HepG2 (cell line): ENCODE results near the gene KLHL7. TPM values are rescaled to one million over a fixed set of nuclear protein-coding genes. Genes with fewer than 3 reads are reported as not detected.

ENCODE experiments used
- ATAC-seq: fragments of 200-7000 bp; cut with Tn5 transposase; 3 replicates; pipeline ENCODE4 v1.9.1; 2020; ENCODE audit warnings: mild to moderate bottlenecking, moderate library complexity
- BruUV-seq: library from RNA; stranded (reverse); fragments of 400-500 nt; replicated peaks from 2 replicates; lab custom pipeline; 2021; lab: Mats Ljungman, UMichigan
- CTCF ChIA-PET: fragments of 300-600 bp; formaldehyde crosslinking; extraction: SDS; loops from one replicate; lab custom pipeline; 2021; ENCODE audit warnings: low total read pairs, inconsistent platforms, low intra/inter-chr PET ratio; lab: Yijun Ruan, JAX
- POLR2A ChIA-PET: fragments of 350-600 bp; sonication (Branson Sonifier 250); formaldehyde crosslinking; loops from one replicate; lab custom pipeline; 2020; ENCODE audit warnings: antibody characterized with exemption, inconsistent platforms; lab: Yijun Ruan, JAX
- DNase-seq: peaks from one replicate; pipeline ENCODE4 v3.0.0-alpha.2; 2015; ENCODE audit warnings: low spot score
- FAIRE-seq: peaks from 3 replicates; lab custom pipeline; 2011; peaks lifted over from hg19 to GRCh38; lab: Jason Lieb, UNC
- H2AFZ ChIP-seq: one replicate; pipeline ENCODE4 v1.6.1; 2011; ENCODE audit warnings: low read length, inconsistent platforms
- H3K27ac ChIP-seq: fragments of 300-600 bp; 3 replicates; pipeline ENCODE4 v1.8.0; 2011; ENCODE audit warnings: mixed run types, mild to moderate bottlenecking, mixed read lengths, low read length, inconsistent platforms; ENCODE audit not compliant: insufficient read depth; ENCODE audit errors: extremely low read length
- H3K27me3 ChIP-seq, 2 experiments: fragments of 200-600 bp in 1 of 2; 2 replicates in 1 of 2; 3 replicates in 1 of 2; pipeline versions ENCODE4 v1.6.0 to v1.8.0; 2011; ENCODE audit warnings: low read length in 2 of 2, mild to moderate bottlenecking in 2 of 2, moderate library complexity in 2 of 2, inconsistent platforms in 1 of 2; ENCODE audit not compliant: insufficient read depth in 2 of 2, control insufficient read depth in 1 of 2
- H3K36me3 ChIP-seq, 2 experiments: fragments of 200-600 bp in 1 of 2; replicated peaks in 1 of 2; 2 replicates in 1 of 2; 3 replicates in 1 of 2; pipeline versions ENCODE4 v1.5.1 to v1.8.0; 2011; ENCODE audit warnings: low read length in 2 of 2, inconsistent platforms in 1 of 2; ENCODE audit not compliant: insufficient read depth in 2 of 2, control insufficient read depth in 1 of 2
- H3K4me1 ChIP-seq: 2 replicates; pipeline ENCODE4 v1.5.1; 2012; ENCODE audit warnings: low read length, inconsistent platforms; ENCODE audit not compliant: insufficient read depth
- H3K4me2 ChIP-seq: 2 replicates; pipeline ENCODE4 v1.6.0; 2011; ENCODE audit warnings: low read depth, low read length, inconsistent platforms
- H3K4me3 ChIP-seq, 3 experiments: fragments of 200-600 bp in 1 of 3; sonication (generic), shearing (Covaris generic) in 1 of 3; replicated peaks in 1 of 3; 2 replicates each; pipeline ENCODE4 v1.5.1; 2011 to 2016; ENCODE audit warnings: low read length in 3 of 3, inconsistent platforms in 2 of 3, low read depth in 2 of 3, mild to moderate bottlenecking in 2 of 3, control low read depth in 1 of 3, mixed read lengths in 1 of 3; ENCODE audit not compliant: insufficient read depth in 1 of 3
- H3K79me2 ChIP-seq: one replicate; pipeline ENCODE4 v1.6.1; 2011; ENCODE audit warnings: low read length, inconsistent platforms; ENCODE audit not compliant: insufficient read depth
- H3K9ac ChIP-seq: 2 replicates; pipeline ENCODE4 v1.6.0; 2011; ENCODE audit warnings: mild to moderate bottlenecking, low read depth, low read length, inconsistent platforms; ENCODE audit not compliant: insufficient read depth
- H3K9me3 ChIP-seq: 2 replicates; pipeline ENCODE4 v1.5.1; 2012; ENCODE audit warnings: mild to moderate bottlenecking, low read length
- H4K20me1 ChIP-seq: 2 replicates; pipeline ENCODE4 v1.6.0; 2011; ENCODE audit warnings: inconsistent platforms, mild to moderate bottlenecking, low read length, moderate library complexity; ENCODE audit not compliant: insufficient read depth
- BCL6 ChIP-seq: IDR thresholded peaks from 2 replicates; pipeline ENCODE4 v1.6.1; 2016; ENCODE audit warnings: missing genetic modification reagents, missing compliant biosample characterization
- CC2D1A ChIP-seq: sonication (generic); formaldehyde crosslinking; IDR thresholded peaks from 2 replicates; pipeline ENCODE4 v1.8.1; 2023; ENCODE audit warnings: mild to moderate bottlenecking, missing genetic modification reagents
- FOXA1 ChIP-seq, 2 experiments: fragments of 450-650 bp in 1 of 2; sonication (generic) in 1 of 2; formaldehyde crosslinking in 1 of 2; IDR thresholded peaks; 2 replicates each; pipeline versions ENCODE4 v1.4.0 to v1.6.1; 2016 to 2020; ENCODE audit warnings: missing genetic modification reagents in 1 of 2
- IRF2 ChIP-seq: IDR thresholded peaks from 2 replicates; pipeline ENCODE4 v1.6.1; 2018; ENCODE audit warnings: missing genetic modification reagents, missing compliant biosample characterization
- MYC ChIP-seq: sonication (generic); formaldehyde crosslinking; IDR thresholded peaks from 2 replicates; pipeline ENCODE4 v1.9.0; 2021; ENCODE audit warnings: missing genetic modification reagents, borderline replicate concordance
- TBX3 ChIP-seq: fragments of 450-650 bp; IDR thresholded peaks from 2 replicates; pipeline ENCODE4 v1.6.1; 2017; ENCODE audit warnings: antibody characterized with exemption, mild to moderate bottlenecking, inconsistent platforms, borderline replicate concordance
- ZNF382 ChIP-seq: sonication (generic); formaldehyde crosslinking; IDR thresholded peaks from 2 replicates; pipeline ENCODE4 v1.5.0; 2020; ENCODE audit warnings: missing genetic modification reagents, mild to moderate bottlenecking, borderline replicate concordance
- WGBS: methylation state at CpG from one replicate; pipeline ENCODE4 v1.1.6; 2017; ENCODE audit warnings: low lambda C conversion rate; 5-methylcytosine and 5-hydroxymethylcytosine counted together
- in situ Hi-C: cut with HindIII; loops from 2 replicates; pipeline ENCODE4 v1.10.0; 2017; ENCODE audit warnings: low pct_unique_long_range_greater_than_20kb; ENCODE audit not compliant: extremely low pct_ligation_motif_present
- intact Hi-C: fragments of 100-400 bp; cut with micrococcal nuclease; formaldehyde crosslinking; loops from one replicate; pipeline ENCODE4 v1.10.0; 2022; ENCODE audit not compliant: unreplicated experiment
- polyA plus RNA-seq, 8 experiments: library from polyadenylated mRNA; depleted of rRNA in 3 of 8; stranded (reverse) in 7 of 8; unstranded in 1 of 8; fragments of >200 nt; fragmentation: Illumina TruSeq in 4 of 8; extraction: Trizol in 4 of 8; gene quantifications; 2 replicates each; pipeline versions ENCODE4 v1.2.1 to v1.2.3, GENCODE V29; 2011 to 2016; ENCODE audit warnings: low read depth in 4 of 8, missing spikeins in 1 of 8, mixed read lengths in 1 of 8; ENCODE audit not compliant: insufficient read depth in 1 of 8
- total RNA-seq, 5 experiments: library from RNA; depleted of rRNA; stranded (reverse); fragments of >200 nt; fragmentation: Illumina TruSeq; extraction: Trizol; gene quantifications; 2 replicates each; pipeline ENCODE4 v1.2.3, GENCODE V29; 2016; ENCODE audit warnings: low read depth in 1 of 5
- TF ChIP-seq, protein P1 (sequence below), 2 experiments: sonication (generic) in 1 of 2; formaldehyde crosslinking in 1 of 2; IDR thresholded peaks; 2 replicates each; pipeline versions ENCODE4 v1.6.1 to v1.9.0; 2014 to 2022; ENCODE audit warnings: antibody characterized with exemption in 1 of 2, borderline replicate concordance in 1 of 2, inconsistent platforms in 1 of 2, low read depth in 1 of 2, missing genetic modification reagents in 1 of 2

The KLHL7 gene
- total and polyA plus RNA-seq, 2 of the 13 experiments (the other 11 are each of a cell fraction or from before 2014, with no cell fraction given): 16.2 to 34.4 TPM

GRCh38 chr7:23208316-23208715 lies 102.7 kb downstream of the KLHL7 start:
- H3K9me3 ChIP-seq: no peaks in the 10 kb centered on the region
- BruUV-seq: no TSS peak
- no peak overlapping the region for H2AFZ ChIP-seq
- ATAC-seq: no peak
- no peak for FAIRE-seq
- H3K27ac ChIP-seq: no peak overlapping the region
- TF ChIP-seq MYC (CRISPR knock-in tag) (no peak), CC2D1A (CRISPR knock-in tag) (no peak), TBX3 (no peak), IRF2 (CRISPR knock-in tag) (no peak), BCL6 (CRISPR knock-in tag) (no peak), ZNF382 (no peak), FOXA1 (IDR thresholded peaks at IDR 0.05) (no peak), FOXA1 (CRISPR knock-in tag; IDR thresholded peaks at IDR 0.05) (no peak)
- TF ChIP-seq, protein P1, sequence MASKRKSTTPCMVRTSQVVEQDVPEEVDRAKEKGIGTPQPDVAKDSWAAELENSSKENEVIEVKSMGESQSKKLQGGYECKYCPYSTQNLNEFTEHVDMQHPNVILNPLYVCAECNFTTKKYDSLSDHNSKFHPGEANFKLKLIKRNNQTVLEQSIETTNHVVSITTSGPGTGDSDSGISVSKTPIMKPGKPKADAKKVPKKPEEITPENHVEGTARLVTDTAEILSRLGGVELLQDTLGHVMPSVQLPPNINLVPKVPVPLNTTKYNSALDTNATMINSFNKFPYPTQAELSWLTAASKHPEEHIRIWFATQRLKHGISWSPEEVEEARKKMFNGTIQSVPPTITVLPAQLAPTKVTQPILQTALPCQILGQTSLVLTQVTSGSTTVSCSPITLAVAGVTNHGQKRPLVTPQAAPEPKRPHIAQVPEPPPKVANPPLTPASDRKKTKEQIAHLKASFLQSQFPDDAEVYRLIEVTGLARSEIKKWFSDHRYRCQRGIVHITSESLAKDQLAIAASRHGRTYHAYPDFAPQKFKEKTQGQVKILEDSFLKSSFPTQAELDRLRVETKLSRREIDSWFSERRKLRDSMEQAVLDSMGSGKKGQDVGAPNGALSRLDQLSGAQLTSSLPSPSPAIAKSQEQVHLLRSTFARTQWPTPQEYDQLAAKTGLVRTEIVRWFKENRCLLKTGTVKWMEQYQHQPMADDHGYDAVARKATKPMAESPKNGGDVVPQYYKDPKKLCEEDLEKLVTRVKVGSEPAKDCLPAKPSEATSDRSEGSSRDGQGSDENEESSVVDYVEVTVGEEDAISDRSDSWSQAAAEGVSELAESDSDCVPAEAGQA (IDR thresholded peaks at IDR 0.05; ENCODE audit: low read depth): no peak
- TF ChIP-seq, protein P1 (CRISPR knock-in tag; IDR thresholded peaks at IDR 0.05; ENCODE audit: borderline replicate concordance): no peak
- H3K4me1 ChIP-seq: peaks cover 36% of the 10 kb centered on the region
- intact Hi-C loops (no loop called here), in situ Hi-C loops (no loop called here)
- CTCF ChIA-PET: no interaction called here
- 0 out of 5 replicates have a peak, but pooled peaks cover 0 to 5% of the 10 kb centered on the region in 2 experiments for H3K27me3 ChIP-seq
- H4K20me1 ChIP-seq: no peaks in the 10 kb centered on the region
- WGBS: 62% methylated on average over 4 of the region's 4 CpGs
- no peak overlapping the region for H3K9ac ChIP-seq
- no peaks in the 10 kb centered on the region for H3K79me2 ChIP-seq
- POLR2A ChIA-PET: no interaction called here
- no peak overlapping the region for H3K4me2 ChIP-seq
- H3K36me3 ChIP-seq: no peaks in the 10 kb centered on the region; a peak in 1 of 5 replicates
- DNase-seq: no peak
- H3K4me3 ChIP-seq: no peak overlapping the region
